Fibroblast of skin of left quadriceps (primary cell): ENCODE data around the gene HLA-DQB1.

Experiments
- DNase-seq, 2 experiments: peaks; one replicate each; pipeline ENCODE4 v3.0.0-alpha.2; 2013; ENCODE audit warnings: low read depth in 2 of 2

HLA-DQB1 gene

GRCh38 chr6:32627249-32627648, 39.2 kb downstream of the HLA-DQB1 start:
- no peak for DNase-seq

- no peak for DNase-seq
Observed at GRCh38 chr6:32625137-32625536, 41.3 kb downstream of the HLA-DQB1 start.

- DNase-seq = no peak
Observed at GRCh38 chr6:32624565-32624964, 41.9 kb downstream of the HLA-DQB1 start.

- no peak for DNase-seq
Observed at GRCh38 chr6:32623693-32624092, 42.8 kb downstream of the HLA-DQB1 start.

GRCh38 chr6:32622545-32623401, 43.7 kb downstream of the HLA-DQB1 start:
- DNase-seq = peak in 1 of 2 experiments; percentile 9

GRCh38 chr6:32621372-32621771, 45.1 kb downstream of the HLA-DQB1 start:
- DNase-seq = no peak

- no peak for DNase-seq
Observed at GRCh38 chr6:32617751-32618150, 48.7 kb downstream of the HLA-DQB1 start.

- DNase-seq = no peak
Observed at GRCh38 chr6:32615885-32616532, 50.4 kb downstream of the HLA-DQB1 start.

GRCh38 chr6:32614366-32615081, 51.9 kb downstream of the HLA-DQB1 start:
- DNase-seq = no peak

GRCh38 chr6:32613475-32613874, 53.0 kb downstream of the HLA-DQB1 start:
- DNase-seq = no peak

- no peak for DNase-seq
Observed at GRCh38 chr6:32610682-32611296, 55.7 kb downstream of the HLA-DQB1 start.

- peak; percentile 74 to 80 for DNase-seq
Observed at GRCh38 chr6:32609731-32610640, 56.5 kb downstream of the HLA-DQB1 start.
